HepG2 (cell line): ENCODE data around the gene H3-3A. TPM values are rescaled to one million over a fixed set of nuclear protein-coding genes. Genes with fewer than 3 reads are reported as not detected.

ENCODE experiments used
- AGO1 ChIP-seq: fragments of 200-400 bp; formaldehyde crosslinking; IDR thresholded peaks from 2 replicates; pipeline ENCODE4 v1.6.1; 2017; ENCODE audit warnings: mild to moderate bottlenecking, low read depth, low read length, moderate library complexity; ENCODE audit not compliant: poor library complexity, severe bottlenecking
- ATAD3A ChIP-seq: sonication (generic); formaldehyde crosslinking; IDR thresholded peaks from 2 replicates; pipeline ENCODE4 v1.4.0; 2020; ENCODE audit warnings: missing genetic modification reagents
- CHD2 ChIP-seq: IDR thresholded peaks from 2 replicates; pipeline ENCODE4 v1.6.1; 2011; ENCODE audit warnings: low read depth, low read length, improper control_type of control experiment
- DMAP1 ChIP-seq: IDR thresholded peaks from 2 replicates; pipeline ENCODE4 v1.6.1; 2016
- NCOA2 ChIP-seq: sonication (generic); formaldehyde crosslinking; IDR thresholded peaks from 2 replicates; pipeline ENCODE4 v1.8.0; 2022; ENCODE audit warnings: inconsistent platforms
- NFATC3 ChIP-seq: sonication (generic); formaldehyde crosslinking; IDR thresholded peaks from 2 replicates; pipeline ENCODE4 v1.5.1; 2020; ENCODE audit warnings: mild to moderate bottlenecking, missing genetic modification reagents
- PAX8 ChIP-seq: sonication (generic); formaldehyde crosslinking; IDR thresholded peaks from 2 replicates; pipeline ENCODE4 v1.8.0; 2022; ENCODE audit warnings: mild to moderate bottlenecking, missing genetic modification reagents, borderline replicate concordance
- PAXIP1 ChIP-seq: sonication (generic); formaldehyde crosslinking; conservative IDR thresholded peaks from 2 replicates; pipeline ENCODE4 v1.4.0; 2020; ENCODE audit warnings: mild to moderate bottlenecking, missing genetic modification reagents, moderate library complexity
- PPARG ChIP-seq: conservative IDR thresholded peaks from 2 replicates; pipeline ENCODE4 v1.6.1; 2016; ENCODE audit warnings: missing biosample characterization, missing genetic modification reagents
- SOX6 ChIP-seq, 2 experiments: fragments of 450-650 bp in 1 of 2; sonication (generic) in 1 of 2; formaldehyde crosslinking in 1 of 2; IDR thresholded peaks; 2 replicates each; pipeline versions ENCODE4 v1.4.0 to v1.6.1; 2017 to 2020; ENCODE audit warnings: antibody characterized with exemption in 1 of 2, mild to moderate bottlenecking in 1 of 2, missing genetic modification reagents in 1 of 2
- TBL1XR1 ChIP-seq: fragments of 150-350 bp; IDR thresholded peaks from 2 replicates; pipeline ENCODE4 v1.6.1; 2014; ENCODE audit warnings: borderline replicate concordance, low read length; ENCODE audit not compliant: partially characterized antibody
- ZBTB46 ChIP-seq: sonication (generic); formaldehyde crosslinking; IDR thresholded peaks from 2 replicates; pipeline ENCODE4 v1.4.0; 2020; ENCODE audit warnings: mild to moderate bottlenecking, missing genetic modification reagents, borderline replicate concordance
- ZNF12 ChIP-seq: sonication (generic); formaldehyde crosslinking; IDR thresholded peaks from 2 replicates; pipeline ENCODE4 v1.5.0; 2020; ENCODE audit warnings: missing genetic modification reagents
- ZNF121 ChIP-seq: sonication (generic); formaldehyde crosslinking; IDR thresholded peaks from 2 replicates; pipeline ENCODE4 v1.5.0; 2020; ENCODE audit warnings: mild to moderate bottlenecking, missing genetic modification reagents
- ZNF383 ChIP-seq: sonication (generic); formaldehyde crosslinking; IDR thresholded peaks from 2 replicates; pipeline ENCODE4 v1.4.0; 2020; ENCODE audit warnings: missing genetic modification reagents, mild to moderate bottlenecking, borderline replicate concordance
- ZSCAN20 ChIP-seq: sonication (generic); formaldehyde crosslinking; IDR thresholded peaks from 2 replicates; pipeline ENCODE4 v1.4.0; 2020; ENCODE audit warnings: missing genetic modification reagents, mild to moderate bottlenecking, borderline replicate concordance
- polyA plus RNA-seq, 8 experiments: library from polyadenylated mRNA; depleted of rRNA in 3 of 8; stranded (reverse) in 7 of 8; unstranded in 1 of 8; fragments of >200 nt; fragmentation: Illumina TruSeq in 4 of 8; extraction: Trizol in 4 of 8; gene quantifications; 2 replicates each; pipeline versions ENCODE4 v1.2.1 to v1.2.3, GENCODE V29; 2011 to 2016; ENCODE audit warnings: low read depth in 4 of 8, missing spikeins in 1 of 8, mixed read lengths in 1 of 8; ENCODE audit not compliant: insufficient read depth in 1 of 8
- total RNA-seq, 5 experiments: library from RNA; depleted of rRNA; stranded (reverse); fragments of >200 nt; fragmentation: Illumina TruSeq; extraction: Trizol; gene quantifications; 2 replicates each; pipeline ENCODE4 v1.2.3, GENCODE V29; 2016; ENCODE audit warnings: low read depth in 1 of 5
- TF ChIP-seq, protein P1 (sequence below): sonication (generic); formaldehyde crosslinking; IDR thresholded peaks from 2 replicates; pipeline ENCODE4 v1.4.0; 2020; ENCODE audit warnings: mild to moderate bottlenecking, missing genetic modification reagents
- TF ChIP-seq, protein P2 (sequence below): sonication (generic); formaldehyde crosslinking; IDR thresholded peaks from 2 replicates; pipeline ENCODE4 v1.4.0; 2020; ENCODE audit warnings: missing genetic modification reagents, borderline replicate concordance

Gene H3-3A
- total and polyA plus RNA-seq, 2 of the 13 experiments (the other 11 are each of a cell fraction or from before 2014, with no cell fraction given) = 221 to 320 TPM

DNA sequence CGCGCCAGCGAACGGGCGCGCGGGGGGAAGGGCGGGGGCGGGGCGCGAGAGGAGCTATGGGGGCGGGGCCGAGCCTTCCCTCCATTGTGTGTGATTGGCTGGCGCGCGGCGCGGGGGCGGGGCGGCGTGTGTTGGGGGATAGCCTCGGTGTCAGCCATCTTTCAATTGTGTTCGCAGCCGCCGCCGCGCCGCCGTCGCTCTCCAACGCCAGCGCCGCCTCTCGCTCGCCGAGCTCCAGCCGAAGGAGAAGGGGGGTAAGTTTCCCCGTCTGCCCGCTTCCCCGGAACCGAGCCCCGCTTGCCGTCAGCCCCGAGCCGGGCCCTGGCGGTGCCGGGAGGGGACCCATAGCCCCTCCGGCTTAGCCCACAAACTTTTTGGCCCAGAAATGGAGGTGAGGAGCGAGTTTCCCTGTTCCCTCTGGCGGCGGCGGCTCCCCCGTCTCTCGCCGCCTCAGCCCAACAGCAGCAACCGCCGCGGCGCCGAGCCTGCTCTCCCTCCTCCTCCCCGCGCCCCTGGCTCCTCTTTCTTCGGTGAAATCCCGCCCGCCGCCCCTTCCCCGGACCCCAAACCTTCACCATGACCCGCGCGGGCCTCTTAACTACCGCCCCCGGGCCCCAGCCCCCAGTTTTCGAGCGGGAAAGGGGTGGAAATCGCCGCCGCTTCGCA lies at the start of gene H3-3A (continued):
- TF ChIP-seq PAXIP1 (no peak), SOX6 (IDR thresholded peaks at IDR 0.05) (no peak), SOX6 (CRISPR knock-in tag; IDR thresholded peaks at IDR 0.05) (peak; percentile 59), PAX8 (no peak), ATAD3A (CRISPR knock-in tag) (no peak), ZBTB46 (CRISPR knock-in tag) (no peak), CHD2 (no peak), PPARG (CRISPR knock-in tag) (no peak), ZNF383 (CRISPR knock-in tag) (no peak), NCOA2 (CRISPR knock-in tag) (0 out of 2 replicates have a peak, but pooled peaks have one; percentile 33), ZSCAN20 (no peak), NFATC3 (CRISPR knock-in tag) (no peak), TBL1XR1 (no peak), AGO1 (peak; percentile 55), DMAP1 (no peak; the same call in 1 of the 2 replicates), ZNF121 (CRISPR knock-in tag) (0 out of 2 replicates have a peak, but pooled peaks have one; percentile 11), ZNF12 (CRISPR knock-in tag) (no peak)
- TF ChIP-seq, protein P1, sequence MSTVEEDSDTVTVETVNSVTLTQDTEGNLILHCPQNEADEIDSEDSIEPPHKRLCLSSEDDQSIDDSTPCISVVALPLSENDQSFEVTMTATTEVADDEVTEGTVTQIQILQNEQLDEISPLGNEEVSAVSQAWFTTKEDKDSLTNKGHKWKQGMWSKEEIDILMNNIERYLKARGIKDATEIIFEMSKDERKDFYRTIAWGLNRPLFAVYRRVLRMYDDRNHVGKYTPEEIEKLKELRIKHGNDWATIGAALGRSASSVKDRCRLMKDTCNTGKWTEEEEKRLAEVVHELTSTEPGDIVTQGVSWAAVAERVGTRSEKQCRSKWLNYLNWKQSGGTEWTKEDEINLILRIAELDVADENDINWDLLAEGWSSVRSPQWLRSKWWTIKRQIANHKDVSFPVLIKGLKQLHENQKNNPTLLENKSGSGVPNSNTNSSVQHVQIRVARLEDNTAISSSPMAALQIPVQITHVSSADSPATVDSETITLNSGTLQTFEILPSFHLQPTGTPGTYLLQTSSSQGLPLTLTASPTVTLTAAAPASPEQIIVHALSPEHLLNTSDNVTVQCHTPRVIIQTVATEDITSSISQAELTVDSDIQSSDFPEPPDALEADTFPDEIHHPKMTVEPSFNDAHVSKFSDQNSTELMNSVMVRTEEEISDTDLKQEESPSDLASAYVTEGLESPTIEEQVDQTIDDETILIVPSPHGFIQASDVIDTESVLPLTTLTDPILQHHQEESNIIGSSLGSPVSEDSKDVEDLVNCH = no peak
- TF ChIP-seq, protein P2, sequence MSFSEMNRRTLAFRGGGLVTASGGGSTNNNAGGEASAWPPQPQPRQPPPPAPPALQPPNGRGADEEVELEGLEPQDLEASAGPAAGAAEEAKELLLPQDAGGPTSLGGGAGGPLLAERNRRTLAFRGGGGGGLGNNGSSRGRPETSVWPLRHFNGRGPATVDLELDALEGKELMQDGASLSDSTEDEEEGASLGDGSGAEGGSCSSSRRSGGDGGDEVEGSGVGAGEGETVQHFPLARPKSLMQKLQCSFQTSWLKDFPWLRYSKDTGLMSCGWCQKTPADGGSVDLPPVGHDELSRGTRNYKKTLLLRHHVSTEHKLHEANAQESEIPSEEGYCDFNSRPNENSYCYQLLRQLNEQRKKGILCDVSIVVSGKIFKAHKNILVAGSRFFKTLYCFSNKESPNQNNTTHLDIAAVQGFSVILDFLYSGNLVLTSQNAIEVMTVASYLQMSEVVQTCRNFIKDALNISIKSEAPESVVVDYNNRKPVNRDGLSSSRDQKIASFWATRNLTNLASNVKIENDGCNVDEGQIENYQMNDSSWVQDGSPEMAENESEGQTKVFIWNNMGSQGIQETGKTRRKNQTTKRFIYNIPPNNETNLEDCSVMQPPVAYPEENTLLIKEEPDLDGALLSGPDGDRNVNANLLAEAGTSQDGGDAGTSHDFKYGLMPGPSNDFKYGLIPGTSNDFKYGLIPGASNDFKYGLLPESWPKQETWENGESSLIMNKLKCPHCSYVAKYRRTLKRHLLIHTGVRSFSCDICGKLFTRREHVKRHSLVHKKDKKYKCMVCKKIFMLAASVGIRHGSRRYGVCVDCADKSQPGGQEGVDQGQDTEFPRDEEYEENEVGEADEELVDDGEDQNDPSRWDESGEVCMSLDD = no peak; the same call in 1 of the 2 replicates
